H9 (cell line): Measurements from ENCODE around the gene GAS2L2. TPM values are rescaled to one million over a fixed set of nuclear protein-coding genes. Genes with fewer than 3 reads are reported as not detected.

Experiments used
- DNase-seq: peaks from one replicate; pipeline ENCODE4 v3.0.0-alpha.2; 2017
- H2AFZ ChIP-seq: one replicate; pipeline ENCODE4 v1.6.1; 2013; ENCODE audit warnings: mild to moderate bottlenecking, low read length, control low read depth, moderate library complexity
- H2AK5ac ChIP-seq: 2 replicates; pipeline ENCODE4 v1.6.1; 2013; ENCODE audit warnings: low read length, control low read depth, mixed read lengths; ENCODE audit not compliant: insufficient read length
- H2BK120ac ChIP-seq: one replicate; pipeline ENCODE4 v1.6.1; 2013; ENCODE audit warnings: low read depth, mild to moderate bottlenecking, low read length, control low read depth, inconsistent platforms; ENCODE audit not compliant: poor library complexity, severe bottlenecking
- H2BK12ac ChIP-seq: 2 replicates; pipeline ENCODE4 v1.6.1; 2013; ENCODE audit warnings: low read length, control low read depth, mixed read lengths, low read depth; ENCODE audit not compliant: insufficient read length
- H2BK15ac ChIP-seq: 2 replicates; pipeline ENCODE4 v1.6.1; 2013; ENCODE audit warnings: low read depth, low read length, control low read depth
- H2BK20ac ChIP-seq: one replicate; pipeline ENCODE4 v1.6.1; 2013; ENCODE audit warnings: low read depth, mild to moderate bottlenecking, low read length, control low read depth, inconsistent platforms; ENCODE audit not compliant: poor library complexity, severe bottlenecking
- H2BK5ac ChIP-seq: 2 replicates; pipeline ENCODE4 v1.6.1; 2013; ENCODE audit warnings: low read length, control low read depth, mixed read lengths; ENCODE audit not compliant: insufficient read length
- H3K14ac ChIP-seq: 2 replicates; pipeline ENCODE4 v1.6.1; 2013; ENCODE audit warnings: low read length, control low read depth; ENCODE audit not compliant: insufficient read depth
- H3K18ac ChIP-seq: 2 replicates; pipeline ENCODE4 v1.6.1; 2013; ENCODE audit warnings: low read depth, mild to moderate bottlenecking, mixed read lengths, low read length, control low read depth; ENCODE audit not compliant: insufficient read length
- H3K23ac ChIP-seq: 2 replicates; pipeline ENCODE4 v1.6.1; 2013; ENCODE audit warnings: low read length, control low read depth, mixed read lengths, low read depth; ENCODE audit not compliant: insufficient read length
- H3K23me2 ChIP-seq: 2 replicates; pipeline ENCODE4 v1.6.1; 2013; ENCODE audit warnings: low read depth, mild to moderate bottlenecking, mixed read lengths, low read length, control low read depth; ENCODE audit not compliant: insufficient read length, poor library complexity, severe bottlenecking
- H3K27ac ChIP-seq: 2 replicates; pipeline ENCODE4 v1.5.1; 2013; ENCODE audit warnings: low read length, control low read depth, mixed read lengths, low read depth; ENCODE audit not compliant: insufficient read length
- H3K27me3 ChIP-seq: 2 replicates; pipeline ENCODE4 v1.6.1; 2013; ENCODE audit warnings: low read length, control low read depth, inconsistent platforms; ENCODE audit not compliant: insufficient read depth
- H3K4ac ChIP-seq: 2 replicates; pipeline ENCODE4 v1.6.1; 2013; ENCODE audit warnings: low read depth, mild to moderate bottlenecking, control low read depth, inconsistent platforms, low read length, moderate library complexity
- H3K4me1 ChIP-seq: 2 replicates; pipeline ENCODE4 v1.6.1; 2013; ENCODE audit warnings: low read length, control low read depth, inconsistent platforms; ENCODE audit not compliant: insufficient read depth
- H3K4me2 ChIP-seq: 2 replicates; pipeline ENCODE4 v1.6.1; 2013; ENCODE audit warnings: low read length, control low read depth, mixed read lengths; ENCODE audit not compliant: insufficient read length, insufficient read depth
- H3K56ac ChIP-seq: 2 replicates; pipeline ENCODE4 v1.6.1; 2013; ENCODE audit warnings: low read depth, mild to moderate bottlenecking, mixed read lengths, low read length, control low read depth; ENCODE audit not compliant: insufficient read length
- H3K79me1 ChIP-seq: 2 replicates; pipeline ENCODE4 v1.6.1; 2013; ENCODE audit warnings: low read depth, mild to moderate bottlenecking, moderate library complexity, low read length, control low read depth, inconsistent platforms; ENCODE audit not compliant: insufficient read depth, poor library complexity, severe bottlenecking
- H3K79me2 ChIP-seq: 2 replicates; pipeline ENCODE4 v1.6.1; 2013; ENCODE audit warnings: low read length, control low read depth, inconsistent platforms; ENCODE audit not compliant: insufficient read depth
- H3K9ac ChIP-seq: 2 replicates; pipeline ENCODE4 v1.6.1; 2013; ENCODE audit warnings: low read length, control low read depth, mixed read lengths; ENCODE audit not compliant: insufficient read length; ENCODE audit errors: extremely low read depth
- H3K9me3 ChIP-seq: one replicate; pipeline ENCODE4 v1.6.1; 2013; ENCODE audit warnings: low read depth, low read length, inconsistent platforms; ENCODE audit not compliant: control insufficient read depth
- H3T11ph ChIP-seq: one replicate; pipeline ENCODE4 v1.6.1; 2013; ENCODE audit warnings: mild to moderate bottlenecking, low read length, control low read depth, inconsistent platforms
- H4K20me1 ChIP-seq: one replicate; pipeline ENCODE4 v1.6.1; 2013; ENCODE audit not compliant: control insufficient read depth, insufficient read length, insufficient read depth
- H4K5ac ChIP-seq: 2 replicates; pipeline ENCODE4 v1.6.1; 2013; ENCODE audit warnings: low read depth, mild to moderate bottlenecking, mixed read lengths, low read length, control low read depth; ENCODE audit not compliant: insufficient read length
- H4K8ac ChIP-seq: replicated peaks from 2 replicates; pipeline ENCODE4 v1.6.1; 2013; ENCODE audit warnings: low read length, control low read depth, mixed read lengths, low read depth; ENCODE audit not compliant: insufficient read length
- H4K91ac ChIP-seq: 2 replicates; pipeline ENCODE4 v1.6.1; 2013; ENCODE audit warnings: low read depth, mild to moderate bottlenecking, moderate library complexity, mixed read lengths, low read length, control low read depth; ENCODE audit not compliant: insufficient read length
- H3K27ac Mint-ChIP-seq, 3 experiments: 2 replicates in 2 of 3; 3 replicates in 1 of 3; pipeline ENCODE4 v1.8.0; 2020 to 2021; ENCODE audit warnings: mixed read lengths in 3 of 3, mild to moderate bottlenecking in 1 of 3, moderate library complexity in 1 of 3
- H3K27me3 Mint-ChIP-seq: 2 replicates; pipeline ENCODE4 v1.8.0; 2021; ENCODE audit warnings: low read depth, mild to moderate bottlenecking, moderate library complexity, mixed read lengths
- H3K36me3 Mint-ChIP-seq, 3 experiments: 2 replicates in 2 of 3; 3 replicates in 1 of 3; pipeline ENCODE4 v1.8.0; 2020 to 2021; ENCODE audit warnings: low read depth in 3 of 3, mixed read lengths in 3 of 3; ENCODE audit not compliant: insufficient read depth in 1 of 3
- H3K4me1 Mint-ChIP-seq, 2 experiments: 2 replicates each; pipeline ENCODE4 v1.8.0; 2020; ENCODE audit warnings: mixed read lengths in 2 of 2
- H3K4me3 Mint-ChIP-seq, 2 experiments: 2 replicates in 1 of 2; 3 replicates in 1 of 2; pipeline ENCODE4 v1.8.0; 2020 to 2021; ENCODE audit warnings: mild to moderate bottlenecking in 2 of 2, mixed read lengths in 2 of 2, moderate library complexity in 1 of 2
- H3K9me3 Mint-ChIP-seq, 2 experiments: 2 replicates in 1 of 2; 3 replicates in 1 of 2; pipeline ENCODE4 v1.8.0; 2020; ENCODE audit warnings: mild to moderate bottlenecking in 2 of 2, mixed read lengths in 2 of 2, moderate library complexity in 1 of 2
- CTCF ChIP-seq: fragments of 200-600 bp; sonication (generic); conservative IDR thresholded peaks from 3 replicates; pipeline ENCODE4 v1.8.0; 2021; ENCODE audit warnings: antibody characterized with exemption, mild to moderate bottlenecking
- WGBS: extraction: QIAGEN DNeasy Blood & Tissue Kit; methylation state at CpG from one replicate; pipeline ENCODE4 v1.1.7; 2013; ENCODE audit warnings: missing lambda C conversion rate, low lambda C conversion rate, mixed read lengths; ENCODE audit not compliant: insufficient read length; ENCODE audit errors: extremely low coverage; 5-methylcytosine and 5-hydroxymethylcytosine counted together
- total RNA-seq: library from RNA; stranded (reverse); gene quantifications from 2 replicates; pipeline ENCODE4 v1.2.1, GENCODE V29; 2021

The GAS2L2 gene
- total RNA-seq, 1 experiment from 2014 or later, result not detected

- peak overlapping the region in 1 of 3 experiments; percentile 65; a peak in 1 of 7 replicates for H3K27ac Mint-ChIP-seq
Measured at GRCh38 chr17:35774499-35774898, 21.5 kb upstream of the GAS2L2 start.

More at GRCh38 chr17:35774499-35774898, 21.5 kb upstream of the GAS2L2 start:
- Histone ChIP-seq H2AK5ac (no peak overlapping the region), H3K27ac (no peak overlapping the region), H3K27me3 (no peaks in the 10 kb centered on the region), H2BK15ac (no peak overlapping the region), H3K23ac (no peak overlapping the region), H2BK20ac (no peak overlapping the region), H2BK5ac (no peak overlapping the region), H3K14ac (no peak overlapping the region), H3K79me1 (no peaks in the 10 kb centered on the region), H2AFZ (no peak overlapping the region), H4K5ac (no peak overlapping the region), H4K20me1 (no peaks in the 10 kb centered on the region), H3K4ac (no peak overlapping the region), H3K9me3 (no peaks in the 10 kb centered on the region), H3K18ac (no peak overlapping the region), H2BK12ac (no peak overlapping the region), H3K4me2 (no peak overlapping the region), H3T11ph (no peak overlapping the region), H2BK120ac (no peak overlapping the region), H3K4me1 (peaks cover 6% of the 10 kb centered on the region; the same call in 1 of the 2 replicates), H3K9ac (no peak overlapping the region), H3K23me2 (no peaks in the 10 kb centered on the region), H3K56ac (no peak overlapping the region), H4K8ac (no peak overlapping the region), H3K79me2 (no peaks in the 10 kb centered on the region), H4K91ac (no peak overlapping the region)
- H3K4me3 Mint-ChIP-seq, result no peak overlapping the region
- H3K9me3 Mint-ChIP-seq, result no peaks in the 10 kb centered on the region; a peak in 1 of 5 replicates
- DNase-seq, result no peak
- H3K4me1 Mint-ChIP-seq, result peaks cover 31 to 34% of the 10 kb centered on the region in 2 experiments
- no peak for TF ChIP-seq CTCF
- no peaks in the 10 kb centered on the region for H3K36me3 Mint-ChIP-seq
- peaks cover 5% of the 10 kb centered on the region for H3K27me3 Mint-ChIP-seq
- no CpG with 5 or more reads among the region's 5 CpGs for WGBS
